Endothelial cell of umbilical vein (primary cell): Measurements from ENCODE around the gene SCAI.

ENCODE experiments used
- EZH2 ChIP-seq: IDR thresholded peaks from 2 replicates; pipeline ENCODE4 v1.6.1; 2012; ENCODE audit warnings: borderline replicate concordance, low read depth, mild to moderate bottlenecking, moderate library complexity, low read length, inconsistent platforms; ENCODE audit not compliant: severe bottlenecking
- POLR2A ChIP-seq: IDR thresholded peaks from 2 replicates; pipeline ENCODE4 v1.6.1; 2012; ENCODE audit warnings: low read depth, mild to moderate bottlenecking, control low read depth, low read length
- POLR2AphosphoS5 ChIP-seq: IDR thresholded peaks from 2 replicates; pipeline ENCODE4 v1.6.1; 2012; ENCODE audit warnings: low read depth, mild to moderate bottlenecking, control low read depth, low read length, moderate library complexity; ENCODE audit not compliant: insufficient read depth
- TF ChIP-seq, protein P1 (sequence below), 2 donors: IDR thresholded peaks; 1 replicate in 1 of 2; 2 replicates in 1 of 2; pipeline ENCODE4 v1.5.1; 2011; ENCODE audit warnings: low read length in 2 of 2, mild to moderate bottlenecking in 2 of 2, moderate library complexity in 2 of 2, control low read depth in 1 of 2, inconsistent platforms in 1 of 2, low read depth in 1 of 2; ENCODE audit not compliant: insufficient read depth in 1 of 2; ENCODE audit errors: extremely low read depth in 1 of 2
- TF ChIP-seq, protein P2 (sequence below): IDR thresholded peaks from 2 replicates; pipeline ENCODE4 v1.6.1; 2011; ENCODE audit not compliant: insufficient read depth, insufficient read length

- TF ChIP-seq, protein P1, sequence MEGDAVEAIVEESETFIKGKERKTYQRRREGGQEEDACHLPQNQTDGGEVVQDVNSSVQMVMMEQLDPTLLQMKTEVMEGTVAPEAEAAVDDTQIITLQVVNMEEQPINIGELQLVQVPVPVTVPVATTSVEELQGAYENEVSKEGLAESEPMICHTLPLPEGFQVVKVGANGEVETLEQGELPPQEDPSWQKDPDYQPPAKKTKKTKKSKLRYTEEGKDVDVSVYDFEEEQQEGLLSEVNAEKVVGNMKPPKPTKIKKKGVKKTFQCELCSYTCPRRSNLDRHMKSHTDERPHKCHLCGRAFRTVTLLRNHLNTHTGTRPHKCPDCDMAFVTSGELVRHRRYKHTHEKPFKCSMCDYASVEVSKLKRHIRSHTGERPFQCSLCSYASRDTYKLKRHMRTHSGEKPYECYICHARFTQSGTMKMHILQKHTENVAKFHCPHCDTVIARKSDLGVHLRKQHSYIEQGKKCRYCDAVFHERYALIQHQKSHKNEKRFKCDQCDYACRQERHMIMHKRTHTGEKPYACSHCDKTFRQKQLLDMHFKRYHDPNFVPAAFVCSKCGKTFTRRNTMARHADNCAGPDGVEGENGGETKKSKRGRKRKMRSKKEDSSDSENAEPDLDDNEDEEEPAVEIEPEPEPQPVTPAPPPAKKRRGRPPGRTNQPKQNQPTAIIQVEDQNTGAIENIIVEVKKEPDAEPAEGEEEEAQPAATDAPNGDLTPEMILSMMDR (IDR thresholded peaks at IDR 0.05; ENCODE audit: extremely low read depth in 1 of 2, insufficient read depth in 1 of 2, low read depth in 1 of 2, low read length in 2 of 2), result no peak
- no peak for TF ChIP-seq POLR2A
- TF ChIP-seq EZH2, result no peak
- TF ChIP-seq, protein P2, sequence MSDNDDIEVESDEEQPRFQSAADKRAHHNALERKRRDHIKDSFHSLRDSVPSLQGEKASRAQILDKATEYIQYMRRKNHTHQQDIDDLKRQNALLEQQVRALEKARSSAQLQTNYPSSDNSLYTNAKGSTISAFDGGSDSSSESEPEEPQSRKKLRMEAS, result no peak
- no peak for TF ChIP-seq POLR2AphosphoS5
Measured at GRCh38 chr9:125146247-125146646, 2.9 kb upstream of the SCAI start.
